ENCODE results near the gene IQGAP2. TPM values are rescaled to one million over a fixed set of nuclear protein-coding genes. Genes with fewer than 3 reads are reported as not detected.

The IQGAP2 gene
- total and polyA plus RNA-seq, 9 of the 15 experiments (the other 6 are each of a cell fraction or from before 2014, with no cell fraction given) = 8.7 to 23.2 (median 17.4) TPM

DNA sequence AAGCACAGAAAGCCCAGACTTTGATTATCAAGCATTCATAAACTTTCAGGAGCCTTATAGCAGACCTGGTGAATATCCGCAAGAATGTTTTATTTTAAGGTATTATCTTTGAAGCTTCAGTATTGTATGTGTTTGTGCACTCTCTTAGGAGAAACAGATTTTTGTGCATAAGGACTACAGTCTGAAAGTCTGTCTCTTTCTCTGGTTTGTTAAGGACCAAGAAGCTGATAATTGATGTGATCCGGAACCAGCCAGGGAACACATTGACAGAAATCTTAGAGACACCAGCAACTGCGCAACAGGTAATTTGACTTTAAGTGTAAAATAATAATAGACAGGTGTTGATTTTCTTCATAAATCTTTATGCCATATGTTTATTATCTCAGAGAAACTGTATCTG, 290.1 kb downstream of the IQGAP2 start:
- H2AFZ ChIP-seq (ENCODE audit: low read depth, low read length) = no peak overlapping the region
- H4K20me1 ChIP-seq (replicated peaks; ENCODE audit: control insufficient read depth, insufficient read depth, low read length) = no peaks in the 10 kb centered on the region
- no peaks in the 10 kb centered on the region for H3K9me3 ChIP-seq (replicated peaks; ENCODE audit: control insufficient read depth, insufficient read depth, low read depth, low read length)
- intact Hi-C loops (cut with micrococcal nuclease) (no loop called here), in situ Hi-C loops (cut with MboI) (no loop called here)
- POLR2A ChIA-PET = interaction anchor here (0.9 to 1.1 kb wide), 2 partner anchors 9 to 11 kb away, joined by 3 read pairs; no protein-coding TSS in a partner anchor
- CTCF ChIA-PET (ENCODE audit: low intra/inter-chr PET ratio) = no interaction called here
- WGBS (ENCODE audit: insufficient coverage, low coverage, missing lambda C conversion rate) = 100% methylated on average over 3 of the region's 3 CpGs
- H3K4me1 ChIP-seq (replicated peaks in 1 of 2; ENCODE audit: control insufficient read depth in 2 of 2, insufficient read depth in 2 of 2, low read length in 2 of 2) = peaks cover 0 to 11% of the 10 kb centered on the region in 2 experiments; a peak in 3 of 5 replicates
- no peak for FAIRE-seq
- H3K79me2 ChIP-seq (ENCODE audit: control insufficient read depth, insufficient read depth, low read length) = no peaks in the 10 kb centered on the region
- no peaks in the 10 kb centered on the region for H3K27me3 ChIP-seq (ENCODE audit: control insufficient read depth in 2 of 2, insufficient read depth in 2 of 2, low read length in 2 of 2)
- no peak overlapping the region for H3K27ac ChIP-seq (ENCODE audit: extremely low read depth, low read depth, low read length)
- no peak overlapping the region for H3K4me2 ChIP-seq (ENCODE audit: insufficient read depth, low read length)
- ATAC-seq = no peak
- no peaks in the 10 kb centered on the region; the same call in 2 of the 3 replicates for H3K36me3 ChIP-seq (ENCODE audit: control insufficient read depth, insufficient read depth, low read length)
- no peak overlapping the region for H3K4me3 ChIP-seq
- no peak for DNase-seq (ENCODE audit: extremely low read depth in 1 of 4, low spot score in 3 of 4)
- BruUV-seq (replicated peaks) = no TSS peak
- H3K9me1 ChIP-seq (ENCODE audit: control insufficient read depth, insufficient read depth, low read length) = no peaks in the 10 kb centered on the region
- no peak overlapping the region for H3K9ac ChIP-seq (ENCODE audit: insufficient read depth in 1 of 2, low read depth in 2 of 2, low read length in 2 of 2)
- no peak for TF ChIP-seq NR2F6 (CRISPR knock-in tag; IDR thresholded peaks at IDR 0.05)
- no peak for TF ChIP-seq CCNT2 (IDR thresholded peaks at IDR 0.05; ENCODE audit: borderline replicate concordance, extremely low read depth, insufficient read length, low read depth, low read length)
- no peak for TF ChIP-seq MTA2 (IDR thresholded peaks at IDR 0.05; ENCODE audit: low read depth)
- TF ChIP-seq E2F3 (CRISPR knock-in tag; IDR thresholded peaks at IDR 0.05) = no peak
- no peak for TF ChIP-seq NFIC (IDR thresholded peaks at IDR 0.05)
- TF ChIP-seq, protein P1, sequence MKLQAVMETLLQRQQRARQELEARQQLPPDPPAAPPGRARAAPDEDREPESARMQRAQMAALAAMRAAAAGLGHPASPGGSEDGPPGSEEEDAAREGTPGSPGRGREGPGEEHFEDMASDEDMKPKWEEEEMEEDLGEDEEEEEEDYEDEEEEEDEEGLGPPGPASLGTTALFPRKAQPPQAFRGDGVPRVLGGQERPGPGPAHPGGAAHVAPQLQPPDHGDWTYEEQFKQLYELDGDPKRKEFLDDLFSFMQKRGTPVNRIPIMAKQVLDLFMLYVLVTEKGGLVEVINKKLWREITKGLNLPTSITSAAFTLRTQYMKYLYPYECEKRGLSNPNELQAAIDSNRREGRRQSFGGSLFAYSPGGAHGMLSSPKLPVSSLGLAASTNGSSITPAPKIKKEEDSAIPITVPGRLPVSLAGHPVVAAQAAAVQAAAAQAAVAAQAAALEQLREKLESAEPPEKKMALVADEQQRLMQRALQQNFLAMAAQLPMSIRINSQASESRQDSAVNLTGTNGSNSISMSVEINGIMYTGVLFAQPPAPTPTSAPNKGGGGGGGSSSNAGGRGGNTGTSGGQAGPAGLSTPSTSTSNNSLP (IDR thresholded peaks at IDR 0.05; ENCODE audit: borderline replicate concordance, low read depth, low read length) = no peak
- TF ChIP-seq SP2 (IDR thresholded peaks at IDR 0.05; ENCODE audit: extremely low read depth, low read depth, low read length, poor library complexity, severe bottlenecking) = no peak
- TF ChIP-seq, protein P2, sequence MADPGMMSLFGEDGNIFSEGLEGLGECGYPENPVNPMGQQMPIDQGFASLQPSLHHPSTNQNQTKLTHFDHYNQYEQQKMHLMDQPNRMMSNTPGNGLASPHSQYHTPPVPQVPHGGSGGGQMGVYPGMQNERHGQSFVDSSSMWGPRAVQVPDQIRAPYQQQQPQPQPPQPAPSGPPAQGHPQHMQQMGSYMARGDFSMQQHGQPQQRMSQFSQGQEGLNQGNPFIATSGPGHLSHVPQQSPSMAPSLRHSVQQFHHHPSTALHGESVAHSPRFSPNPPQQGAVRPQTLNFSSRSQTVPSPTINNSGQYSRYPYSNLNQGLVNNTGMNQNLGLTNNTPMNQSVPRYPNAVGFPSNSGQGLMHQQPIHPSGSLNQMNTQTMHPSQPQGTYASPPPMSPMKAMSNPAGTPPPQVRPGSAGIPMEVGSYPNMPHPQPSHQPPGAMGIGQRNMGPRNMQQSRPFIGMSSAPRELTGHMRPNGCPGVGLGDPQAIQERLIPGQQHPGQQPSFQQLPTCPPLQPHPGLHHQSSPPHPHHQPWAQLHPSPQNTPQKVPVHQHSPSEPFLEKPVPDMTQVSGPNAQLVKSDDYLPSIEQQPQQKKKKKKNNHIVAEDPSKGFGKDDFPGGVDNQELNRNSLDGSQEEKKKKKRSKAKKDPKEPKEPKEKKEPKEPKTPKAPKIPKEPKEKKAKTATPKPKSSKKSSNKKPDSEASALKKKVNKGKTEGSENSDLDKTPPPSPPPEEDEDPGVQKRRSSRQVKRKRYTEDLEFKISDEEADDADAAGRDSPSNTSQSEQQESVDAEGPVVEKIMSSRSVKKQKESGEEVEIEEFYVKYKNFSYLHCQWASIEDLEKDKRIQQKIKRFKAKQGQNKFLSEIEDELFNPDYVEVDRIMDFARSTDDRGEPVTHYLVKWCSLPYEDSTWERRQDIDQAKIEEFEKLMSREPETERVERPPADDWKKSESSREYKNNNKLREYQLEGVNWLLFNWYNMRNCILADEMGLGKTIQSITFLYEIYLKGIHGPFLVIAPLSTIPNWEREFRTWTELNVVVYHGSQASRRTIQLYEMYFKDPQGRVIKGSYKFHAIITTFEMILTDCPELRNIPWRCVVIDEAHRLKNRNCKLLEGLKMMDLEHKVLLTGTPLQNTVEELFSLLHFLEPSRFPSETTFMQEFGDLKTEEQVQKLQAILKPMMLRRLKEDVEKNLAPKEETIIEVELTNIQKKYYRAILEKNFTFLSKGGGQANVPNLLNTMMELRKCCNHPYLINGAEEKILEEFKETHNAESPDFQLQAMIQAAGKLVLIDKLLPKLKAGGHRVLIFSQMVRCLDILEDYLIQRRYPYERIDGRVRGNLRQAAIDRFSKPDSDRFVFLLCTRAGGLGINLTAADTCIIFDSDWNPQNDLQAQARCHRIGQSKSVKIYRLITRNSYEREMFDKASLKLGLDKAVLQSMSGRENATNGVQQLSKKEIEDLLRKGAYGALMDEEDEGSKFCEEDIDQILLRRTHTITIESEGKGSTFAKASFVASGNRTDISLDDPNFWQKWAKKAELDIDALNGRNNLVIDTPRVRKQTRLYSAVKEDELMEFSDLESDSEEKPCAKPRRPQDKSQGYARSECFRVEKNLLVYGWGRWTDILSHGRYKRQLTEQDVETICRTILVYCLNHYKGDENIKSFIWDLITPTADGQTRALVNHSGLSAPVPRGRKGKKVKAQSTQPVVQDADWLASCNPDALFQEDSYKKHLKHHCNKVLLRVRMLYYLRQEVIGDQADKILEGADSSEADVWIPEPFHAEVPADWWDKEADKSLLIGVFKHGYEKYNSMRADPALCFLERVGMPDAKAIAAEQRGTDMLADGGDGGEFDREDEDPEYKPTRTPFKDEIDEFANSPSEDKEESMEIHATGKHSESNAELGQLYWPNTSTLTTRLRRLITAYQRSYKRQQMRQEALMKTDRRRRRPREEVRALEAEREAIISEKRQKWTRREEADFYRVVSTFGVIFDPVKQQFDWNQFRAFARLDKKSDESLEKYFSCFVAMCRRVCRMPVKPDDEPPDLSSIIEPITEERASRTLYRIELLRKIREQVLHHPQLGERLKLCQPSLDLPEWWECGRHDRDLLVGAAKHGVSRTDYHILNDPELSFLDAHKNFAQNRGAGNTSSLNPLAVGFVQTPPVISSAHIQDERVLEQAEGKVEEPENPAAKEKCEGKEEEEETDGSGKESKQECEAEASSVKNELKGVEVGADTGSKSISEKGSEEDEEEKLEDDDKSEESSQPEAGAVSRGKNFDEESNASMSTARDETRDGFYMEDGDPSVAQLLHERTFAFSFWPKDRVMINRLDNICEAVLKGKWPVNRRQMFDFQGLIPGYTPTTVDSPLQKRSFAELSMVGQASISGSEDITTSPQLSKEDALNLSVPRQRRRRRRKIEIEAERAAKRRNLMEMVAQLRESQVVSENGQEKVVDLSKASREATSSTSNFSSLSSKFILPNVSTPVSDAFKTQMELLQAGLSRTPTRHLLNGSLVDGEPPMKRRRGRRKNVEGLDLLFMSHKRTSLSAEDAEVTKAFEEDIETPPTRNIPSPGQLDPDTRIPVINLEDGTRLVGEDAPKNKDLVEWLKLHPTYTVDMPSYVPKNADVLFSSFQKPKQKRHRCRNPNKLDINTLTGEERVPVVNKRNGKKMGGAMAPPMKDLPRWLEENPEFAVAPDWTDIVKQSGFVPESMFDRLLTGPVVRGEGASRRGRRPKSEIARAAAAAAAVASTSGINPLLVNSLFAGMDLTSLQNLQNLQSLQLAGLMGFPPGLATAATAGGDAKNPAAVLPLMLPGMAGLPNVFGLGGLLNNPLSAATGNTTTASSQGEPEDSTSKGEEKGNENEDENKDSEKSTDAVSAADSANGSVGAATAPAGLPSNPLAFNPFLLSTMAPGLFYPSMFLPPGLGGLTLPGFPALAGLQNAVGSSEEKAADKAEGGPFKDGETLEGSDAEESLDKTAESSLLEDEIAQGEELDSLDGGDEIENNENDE (IDR thresholded peaks at IDR 0.05; ENCODE audit: low read depth, low read length) = no peak
